Thyroid gland (tissue), 4 donors: Measurements from ENCODE around the gene PACS2. TPM values are rescaled to one million over a fixed set of nuclear protein-coding genes. Genes with fewer than 3 reads are reported as not detected.

ENCODE experiments used
- DNase-seq, 2 donors: peaks; one replicate each; pipeline ENCODE4 v3.0.0-alpha.2; 2019
- H3K27ac ChIP-seq, 3 donors: fragments of 200-600 bp; sonication (generic); 1 replicate in 2 of 3; 2 replicates in 1 of 3; pipeline ENCODE4 v1.5.1; 2016 to 2019; ENCODE audit warnings: mild to moderate bottlenecking in 1 of 3, moderate library complexity in 1 of 3
- H3K27me3 ChIP-seq: fragments of 200-600 bp; sonication (generic); one replicate; pipeline ENCODE4 v1.5.1; 2019
- H3K36me3 ChIP-seq, 2 donors: fragments of 200-600 bp; sonication (generic); one replicate each; pipeline ENCODE4 v1.5.1; 2016 to 2019
- H3K4me1 ChIP-seq, 2 donors: fragments of 200-600 bp; sonication (generic); one replicate each; pipeline ENCODE4 v1.5.1; 2017 to 2019
- H3K4me3 ChIP-seq, 3 donors: fragments of 200-600 bp; sonication (generic); replicated peaks in 1 of 3; 1 replicate in 2 of 3; 2 replicates in 1 of 3; pipeline ENCODE4 v1.5.1; 2016; ENCODE audit warnings: mild to moderate bottlenecking in 1 of 3
- H3K9me3 ChIP-seq: fragments of 200-600 bp; sonication (generic); one replicate; pipeline ENCODE4 v1.5.1; 2017
- CTCF ChIP-seq, 6 experiments: fragments of 200-600 bp in 3 of 6; fragments of 450-650 bp in 3 of 6; sonication (generic) in 3 of 6; IDR thresholded peaks; one replicate each; pipeline ENCODE4 v1.5.1; 2016 to 2019; ENCODE audit warnings: antibody characterized with exemption in 6 of 6, mild to moderate bottlenecking in 2 of 6, inconsistent platforms in 1 of 6, moderate library complexity in 1 of 6
- POLR2A ChIP-seq, 2 donors: fragments of 450-650 bp; IDR thresholded peaks; one replicate each; pipeline ENCODE4 v1.6.1; 2017; ENCODE audit warnings: antibody characterized with exemption in 2 of 2, mild to moderate bottlenecking in 2 of 2, moderate library complexity in 1 of 2
- WGBS, 2 donors: methylation state at CpG; one replicate each; pipeline ENCODE4 v1.1.5; 2017; 5-methylcytosine and 5-hydroxymethylcytosine counted together
- intact Hi-C: fragments of 100-400 bp; cut with DNase I; formaldehyde crosslinking; loops from one replicate; pipeline ENCODE4 v1.15.1; 2023
- total RNA-seq, 4 donors: library from RNA; depleted of rRNA; stranded (reverse); fragments of >200 nt; gene quantifications; one replicate each; pipeline ENCODE4 v1.2.3, GENCODE V29; 2016

The PACS2 gene
- 10 to 100 TPM; 54.6 to 85.2 (median 72.1) TPM for total RNA-seq

- Histone ChIP-seq H3K4me3 (peak within 1 kb of the TSS; percentile 30 to 86 (median 60)), H3K4me1 (peaks cover 16 to 33% of the 10 kb centered on the region in 2 donors), H3K9me3 (no peaks in the 10 kb centered on the region), H3K27me3 (no peaks in the 10 kb centered on the region), H3K27ac (peak within 1 kb of the TSS; percentile 82 to 93 (median 84)), H3K36me3 (no peaks in the 10 kb centered on the region)
- intact Hi-C loops: loop anchor here (5.0 kb wide), 1 partner anchor 178 kb away; the partner anchor contains the start of gene TEDC1
- no peak for TF ChIP-seq CTCF (IDR thresholded peaks at IDR 0.05)
- TF ChIP-seq POLR2A (IDR thresholded peaks at IDR 0.05): peak in 1 of 2 donors; percentile 46
- DNase-seq: peak; percentile 76
- WGBS, 2 donors: no CpG with 5 or more reads among the region's 163 CpGs
Measured at GRCh38 chr14:105314287-105315200, at the start of gene PACS2. TSS of gene PACS2 (plus strand) at chr14:105314748. CDS start at chr14:105314919, 171 bp downstream.

DNA sequence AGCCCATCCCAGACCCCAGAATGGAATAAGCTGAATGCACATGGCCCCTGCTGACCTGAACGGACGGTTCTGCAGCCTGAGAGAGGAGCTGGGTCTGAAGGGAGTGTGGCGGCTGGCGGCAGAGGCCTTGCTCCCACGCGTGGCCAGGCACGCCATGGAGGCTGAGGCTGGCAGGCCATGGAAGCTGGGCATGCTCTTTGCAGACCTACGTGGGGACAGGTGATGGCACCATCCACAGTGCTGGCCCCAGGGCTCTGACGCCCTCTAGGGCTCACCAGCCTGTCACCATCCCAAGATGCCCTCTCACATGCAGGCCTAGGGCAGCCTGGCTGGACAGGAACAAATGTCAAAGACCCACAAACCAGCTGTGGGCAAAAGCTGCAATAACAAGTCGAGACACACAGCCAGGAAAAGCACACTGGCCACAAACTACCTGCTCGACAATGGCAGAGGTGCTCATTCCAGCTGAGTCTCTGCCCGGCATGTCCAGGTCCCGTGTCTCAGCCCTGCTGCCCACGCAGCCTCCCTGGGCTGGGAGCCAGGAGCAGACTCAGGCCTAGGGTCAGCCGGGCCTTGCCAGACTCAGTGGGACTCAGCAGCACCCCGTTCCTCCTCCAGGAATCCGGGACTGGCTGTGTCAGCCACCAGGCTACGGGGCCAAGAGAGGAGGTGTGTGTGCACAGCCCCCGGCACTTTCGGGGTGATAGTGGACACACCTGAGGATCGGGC, 46.6 kb upstream of the PACS2 start:
- Histone ChIP-seq H3K4me1 (peaks cover 11 to 12% of the 10 kb centered on the region in 2 donors), H3K4me3 (no peak overlapping the region), H3K36me3 (peaks cover 0 to 4% of the 10 kb centered on the region in 2 donors), H3K27ac (no peak overlapping the region), H3K9me3 (no peaks in the 10 kb centered on the region), H3K27me3 (no peaks in the 10 kb centered on the region)
- DNase-seq: no peak
- 95 to 96% methylated on average over 15 of the region's 21 CpGs for WGBS, 2 donors
- no peak for TF ChIP-seq POLR2A (IDR thresholded peaks at IDR 0.05)
- TF ChIP-seq CTCF (IDR thresholded peaks at IDR 0.05): no peak
- intact Hi-C loops: no loop called here

GRCh38 chr14:105268736-105269354, 45.7 kb upstream of the PACS2 start:
- intact Hi-C loops: no loop called here
- H3K9me3 ChIP-seq: no peaks in the 10 kb centered on the region
- no peak overlapping the region for H3K27ac ChIP-seq
- no peak overlapping the region for H3K4me3 ChIP-seq
- H3K27me3 ChIP-seq: no peaks in the 10 kb centered on the region
- 91 to 94% methylated on average over 17 to 18 of the region's 18 CpGs for WGBS, 2 donors
- TF ChIP-seq CTCF (IDR thresholded peaks at IDR 0.05) (no peak), POLR2A (IDR thresholded peaks at IDR 0.05) (no peak)
- no peak for DNase-seq
- H3K4me1 ChIP-seq: peaks cover 9 to 10% of the 10 kb centered on the region in 2 donors
- peaks cover 0 to 4% of the 10 kb centered on the region in 2 donors for H3K36me3 ChIP-seq

GRCh38 chr14:105269405-105269804, 45.1 kb upstream of the PACS2 start:
- DNase-seq: no peak
- peaks cover 9 to 10% of the 10 kb centered on the region in 2 donors for H3K4me1 ChIP-seq
- no peak overlapping the region for H3K4me3 ChIP-seq
- WGBS, 2 donors: 86 to 91% methylated on average over 10 of the region's 11 CpGs
- H3K27ac ChIP-seq: no peak overlapping the region
- intact Hi-C loops: no loop called here
- TF ChIP-seq CTCF (IDR thresholded peaks at IDR 0.05) (no peak), POLR2A (IDR thresholded peaks at IDR 0.05) (no peak)
- no peaks in the 10 kb centered on the region for H3K9me3 ChIP-seq
- H3K36me3 ChIP-seq: no peaks in the 10 kb centered on the region
- H3K27me3 ChIP-seq: no peaks in the 10 kb centered on the region
